COLO668 (cell line): ENCODE measurements around the gene CA5A.
A peak's percentile ranks its signal among the peaks of the same experiment; 100 is the strongest.
"Not testable (repeated sequence)": the region's sequence is repeated elsewhere in the genome, so short reads cannot be mapped to it uniquely, and the experiment has no call there.

Experiments
- DNase-seq: peaks from one replicate; lab custom pipeline; 2025; ENCODE audit not compliant: unreplicated experiment; lab: John Stamatoyannopoulos, UW

CA5A gene

GRCh38 chr16:87949071-87949744 lies 12.9 kb upstream of the CA5A start:
- peak; percentile 22 for DNase-seq

GRCh38 chr16:87948735-87949070 lies 12.4 kb upstream of the CA5A start:
- no peak for DNase-seq

- DNase-seq = no peak
Measured at GRCh38 chr16:87948119-87948545, 11.8 kb upstream of the CA5A start.

- DNase-seq = peak; percentile 27
Measured at GRCh38 chr16:87947356-87948118, 11.2 kb upstream of the CA5A start.

GRCh38 chr16:87946596-87947347 lies 10.4 kb upstream of the CA5A start:
- no peak for DNase-seq

- peak; percentile 89 for DNase-seq
Measured at GRCh38 chr16:87945351-87946042, 9.2 kb upstream of the CA5A start.

- DNase-seq = no peak
Measured at GRCh38 chr16:87942680-87943079, 6.4 kb upstream of the CA5A start.

- no peak for DNase-seq
Measured at GRCh38 chr16:87939562-87940423, 3.5 kb upstream of the CA5A start.

- no peak for DNase-seq
Measured at GRCh38 chr16:87938412-87938949, 2.2 kb upstream of the CA5A start.

- DNase-seq = not testable (repeated sequence)
Measured at GRCh38 chr16:87937231-87937542, 858 bp upstream of the CA5A start.

GRCh38 chr16:87936016-87936374 lies 334 bp downstream of the CA5A start:
- not testable (repeated sequence) for DNase-seq

GRCh38 chr16:87934752-87935425 lies 1.4 kb downstream of the CA5A start:
- DNase-seq = not testable (repeated sequence)

GRCh38 chr16:87933140-87933495 lies 3.2 kb downstream of the CA5A start:
- no peak for DNase-seq

- peak; percentile 18 for DNase-seq
Measured at GRCh38 chr16:87932475-87933139, 3.7 kb downstream of the CA5A start.

- DNase-seq = peak; percentile 81
Measured at GRCh38 chr16:87931504-87931903, 4.8 kb downstream of the CA5A start.

GRCh38 chr16:87930456-87930855 lies 5.9 kb downstream of the CA5A start:
- peak; percentile 13 for DNase-seq

- DNase-seq = no peak
Measured at GRCh38 chr16:87929986-87930385, 6.3 kb downstream of the CA5A start.

- DNase-seq = peak; percentile 46
Measured at GRCh38 chr16:87927195-87927562, 9.2 kb downstream of the CA5A start.
